Coronary artery (tissue), 2 donors: ENCODE results near the gene ACVR2B.

Experiments used
- DNase-seq: peaks from one replicate; pipeline ENCODE4 v3.0.0-alpha.2; 2017; ENCODE audit warnings: low spot score
- H3K27ac ChIP-seq, 2 donors: fragments of 200-600 bp; sonication (generic); one replicate each; pipeline ENCODE4 v1.5.1; 2016 to 2019
- H3K4me3 ChIP-seq: fragments of 200-600 bp; sonication (generic); 2 replicates; pipeline ENCODE4 v1.5.1; 2016; ENCODE audit warnings: mild to moderate bottlenecking, moderate library complexity
- TF ChIP-seq, protein P1 (sequence below): fragments of 200-600 bp; sonication (generic); IDR thresholded peaks from one replicate; pipeline ENCODE4 v1.5.1; 2019; ENCODE audit warnings: antibody characterized with exemption

The ACVR2B gene

GRCh38 chr3:38455639-38456430 is 2.1 kb downstream of the ACVR2B start:
- TF ChIP-seq, protein P1, sequence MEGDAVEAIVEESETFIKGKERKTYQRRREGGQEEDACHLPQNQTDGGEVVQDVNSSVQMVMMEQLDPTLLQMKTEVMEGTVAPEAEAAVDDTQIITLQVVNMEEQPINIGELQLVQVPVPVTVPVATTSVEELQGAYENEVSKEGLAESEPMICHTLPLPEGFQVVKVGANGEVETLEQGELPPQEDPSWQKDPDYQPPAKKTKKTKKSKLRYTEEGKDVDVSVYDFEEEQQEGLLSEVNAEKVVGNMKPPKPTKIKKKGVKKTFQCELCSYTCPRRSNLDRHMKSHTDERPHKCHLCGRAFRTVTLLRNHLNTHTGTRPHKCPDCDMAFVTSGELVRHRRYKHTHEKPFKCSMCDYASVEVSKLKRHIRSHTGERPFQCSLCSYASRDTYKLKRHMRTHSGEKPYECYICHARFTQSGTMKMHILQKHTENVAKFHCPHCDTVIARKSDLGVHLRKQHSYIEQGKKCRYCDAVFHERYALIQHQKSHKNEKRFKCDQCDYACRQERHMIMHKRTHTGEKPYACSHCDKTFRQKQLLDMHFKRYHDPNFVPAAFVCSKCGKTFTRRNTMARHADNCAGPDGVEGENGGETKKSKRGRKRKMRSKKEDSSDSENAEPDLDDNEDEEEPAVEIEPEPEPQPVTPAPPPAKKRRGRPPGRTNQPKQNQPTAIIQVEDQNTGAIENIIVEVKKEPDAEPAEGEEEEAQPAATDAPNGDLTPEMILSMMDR, result no peak
- no peak for DNase-seq
- Histone ChIP-seq H3K27ac (peak overlapping the region; percentile 64 to 90), H3K4me3 (peak overlapping the region; percentile 77)

- TF ChIP-seq, protein P1, result no peak
- Histone ChIP-seq H3K27ac (no peak overlapping the region), H3K4me3 (no peak overlapping the region)
- no peak for DNase-seq
Observed at GRCh38 chr3:38457111-38458003, 3.7 kb downstream of the ACVR2B start.

DNA sequence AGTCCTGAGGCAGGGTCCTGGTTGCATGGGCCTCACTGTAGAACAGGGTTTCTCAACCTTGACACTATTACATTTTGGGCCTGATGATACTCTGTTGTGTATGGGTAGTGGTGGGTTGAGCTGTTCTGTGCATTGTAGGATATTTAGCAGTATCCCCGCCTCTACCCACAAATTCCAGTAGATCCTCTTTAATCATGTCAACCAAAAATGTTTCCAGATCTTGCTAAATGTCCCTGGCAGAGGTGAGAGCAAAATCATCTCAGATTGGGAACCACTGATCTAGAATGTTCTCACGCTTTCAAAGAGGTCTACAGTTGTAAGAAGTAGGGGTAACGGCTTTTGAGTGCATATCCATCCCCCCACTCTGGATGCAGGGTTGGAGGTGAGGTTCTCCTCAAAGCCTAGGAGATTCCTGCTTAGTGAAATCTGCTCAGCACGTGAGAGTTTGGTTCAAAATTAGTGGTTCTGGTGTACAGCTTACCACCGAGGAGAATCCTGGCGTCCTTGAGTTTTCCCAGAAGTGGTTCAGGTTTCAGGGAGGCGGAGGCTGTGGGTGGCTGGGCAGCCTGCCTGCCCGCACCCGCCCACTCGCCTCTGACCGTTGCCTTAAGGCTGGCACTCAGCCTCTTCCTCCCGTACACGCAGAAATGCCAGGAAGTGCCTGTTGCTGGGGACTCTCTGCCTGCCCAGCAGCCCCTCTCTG is 5.3 kb downstream of the ACVR2B start:
- H3K27ac ChIP-seq, result peak overlapping the region; percentile 19 to 65
- TF ChIP-seq, protein P1, result no peak
- H3K4me3 ChIP-seq, result peak overlapping the region; percentile 15
- no peak for DNase-seq

DNA sequence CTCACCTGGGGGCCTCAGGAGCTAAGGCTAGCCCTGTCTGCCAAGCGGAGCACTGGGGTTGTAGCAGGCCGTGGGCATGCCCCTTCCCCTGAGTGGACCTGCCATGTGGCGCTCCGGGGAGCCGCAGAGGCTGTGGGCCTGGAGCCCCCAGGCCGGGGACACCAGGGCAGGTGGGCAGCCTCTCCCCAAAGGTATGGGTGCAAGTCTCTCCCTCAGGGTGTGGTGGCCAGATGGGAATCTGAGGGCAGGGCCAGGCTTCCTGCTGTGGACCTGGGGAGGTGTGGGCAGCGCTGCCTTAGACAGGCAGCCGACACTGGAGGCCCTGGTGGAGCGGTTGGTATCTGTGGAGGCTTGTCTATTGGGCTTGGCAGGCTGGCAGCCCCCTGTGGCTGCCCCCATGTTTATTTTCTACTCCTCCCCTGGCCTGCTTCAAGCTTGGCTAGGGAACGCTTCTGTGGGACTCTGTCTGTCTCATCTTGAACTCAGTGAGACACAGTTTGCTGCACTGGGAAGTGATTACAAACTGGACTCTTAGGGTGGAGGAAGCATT is 5.9 kb downstream of the ACVR2B start:
- peak overlapping the region; percentile 19 to 65 for H3K27ac ChIP-seq
- TF ChIP-seq, protein P1, result no peak
- peak overlapping the region; percentile 15 for H3K4me3 ChIP-seq
- DNase-seq, result no peak

DNA sequence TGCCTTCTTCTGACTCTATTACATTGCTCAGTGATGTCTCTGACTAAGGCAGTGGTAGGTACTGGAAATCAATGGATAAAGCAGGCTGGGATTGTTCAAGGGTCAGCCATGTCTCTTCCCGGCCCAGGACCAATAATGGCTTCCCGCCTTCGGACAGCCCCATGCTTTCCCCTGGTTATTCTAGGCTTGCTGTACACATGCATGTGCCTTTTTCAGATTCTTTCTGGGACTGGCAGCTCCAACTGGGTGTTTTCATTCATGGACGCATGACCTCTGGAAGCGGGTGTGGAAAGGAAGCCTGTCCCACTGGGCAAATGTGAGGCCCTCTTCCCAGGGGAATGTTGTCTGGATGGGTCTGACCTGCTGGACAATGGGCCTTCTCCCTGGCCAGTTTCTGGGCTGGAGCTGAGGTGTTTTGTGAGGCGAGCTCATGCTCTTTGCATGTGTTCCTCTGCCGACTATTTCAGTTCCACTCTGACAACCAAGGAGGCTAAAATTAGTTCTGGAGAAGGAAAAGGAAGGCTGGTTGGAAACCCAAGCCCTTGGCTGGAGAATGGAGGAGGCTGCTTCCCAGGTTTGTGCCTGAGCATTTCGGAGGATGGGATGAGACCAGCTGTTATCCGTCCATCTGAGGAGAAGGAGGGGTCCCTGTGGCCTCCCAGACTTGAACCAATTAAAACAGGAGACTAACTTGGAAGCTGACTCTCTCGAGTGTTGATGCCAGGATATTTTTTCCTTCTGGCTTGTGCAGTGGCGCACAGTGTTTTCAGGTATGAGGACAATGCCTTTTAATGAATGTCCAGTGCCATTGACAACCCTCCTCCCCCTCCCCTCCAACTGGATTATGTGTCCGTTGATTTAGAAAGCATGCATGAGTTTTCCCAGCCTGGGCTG is 6.9 kb downstream of the ACVR2B start:
- TF ChIP-seq, protein P1, result no peak
- DNase-seq, result no peak
- peak overlapping the region; percentile 19 to 54 for H3K27ac ChIP-seq
- no peak overlapping the region for H3K4me3 ChIP-seq
